Liver (tissue), 9 donors: Measurements from ENCODE around the gene PEX11B. TPM values are rescaled to one million over a fixed set of nuclear protein-coding genes. Genes with fewer than 3 reads are reported as not detected.

Experiments used
- DNase-seq: peaks from one replicate; pipeline ENCODE4 v3.0.0-alpha.2; 2017; ENCODE audit warnings: low spot score
- H3K27ac ChIP-seq, 2 donors: one replicate each; pipeline ENCODE4 v1.7.0; 2013; ENCODE audit warnings: inconsistent platforms in 2 of 2, low read length in 2 of 2, control low read depth in 1 of 2, low read depth in 1 of 2, mild to moderate bottlenecking in 1 of 2
- H3K27me3 ChIP-seq, 4 donors: one replicate each; pipeline versions ENCODE4 v1.6.1 to v1.7.0; 2013; ENCODE audit warnings: low read length in 3 of 4, inconsistent platforms in 1 of 4, mild to moderate bottlenecking in 1 of 4, moderate library complexity in 1 of 4; ENCODE audit not compliant: control insufficient read depth in 4 of 4, insufficient read depth in 4 of 4
- H3K36me3 ChIP-seq, 4 donors: one replicate each; pipeline versions ENCODE4 v1.6.1 to v1.7.0; 2013; ENCODE audit warnings: low read length in 3 of 4, mild to moderate bottlenecking in 3 of 4, low read depth in 1 of 4, moderate library complexity in 1 of 4; ENCODE audit not compliant: control insufficient read depth in 4 of 4, insufficient read depth in 3 of 4
- H3K4me1 ChIP-seq, 4 donors: one replicate each; pipeline versions ENCODE4 v1.6.1 to v1.7.0; 2013; ENCODE audit warnings: low read length in 3 of 4, mild to moderate bottlenecking in 3 of 4, moderate library complexity in 1 of 4; ENCODE audit not compliant: control insufficient read depth in 4 of 4, insufficient read depth in 4 of 4
- H3K4me3 ChIP-seq, 3 donors: one replicate each; pipeline versions ENCODE4 v1.6.1 to v1.7.0; 2013; ENCODE audit warnings: low read length in 3 of 3, control low read depth in 1 of 3, low read depth in 1 of 3, mild to moderate bottlenecking in 1 of 3
- H3K9ac ChIP-seq, 2 donors: one replicate each; pipeline ENCODE4 v1.7.0; 2013; ENCODE audit warnings: low read length in 2 of 2, mild to moderate bottlenecking in 2 of 2, moderate library complexity in 2 of 2, control low read depth in 1 of 2, low read depth in 1 of 2
- H3K9me3 ChIP-seq, 4 donors: one replicate each; pipeline versions ENCODE4 v1.6.1 to v1.7.0; 2013; ENCODE audit warnings: low read length in 3 of 4; ENCODE audit not compliant: control insufficient read depth in 4 of 4
- CTCF ChIP-seq: fragments of 150-350 bp; IDR thresholded peaks from 2 replicates; pipeline ENCODE4 v1.5.1; 2017; ENCODE audit warnings: improper control_type of control experiment, low read depth, low read length; ENCODE audit not compliant: missing input control
- EGR1 ChIP-seq, 2 donors: IDR thresholded peaks; 2 replicates each; pipeline ENCODE4 v1.6.1; 2016 to 2018; ENCODE audit warnings: antibody characterized with exemption in 2 of 2, low read depth in 2 of 2
- FOXA1 ChIP-seq: IDR thresholded peaks from 2 replicates; pipeline ENCODE4 v1.6.1; 2016; ENCODE audit warnings: antibody characterized with exemption
- FOXA2 ChIP-seq: IDR thresholded peaks from 2 replicates; pipeline ENCODE4 v1.6.1; 2016; ENCODE audit warnings: antibody characterized with exemption
- GABPA ChIP-seq, 2 donors: IDR thresholded peaks in 1 of 2; conservative IDR thresholded peaks in 1 of 2; 2 replicates each; pipeline ENCODE4 v1.6.1; 2016; ENCODE audit warnings: antibody characterized with exemption in 2 of 2, mild to moderate bottlenecking in 1 of 2, moderate library complexity in 1 of 2
- HNF4A ChIP-seq, 2 donors: conservative IDR thresholded peaks; 2 replicates each; pipeline ENCODE4 v1.6.1; 2016; ENCODE audit warnings: antibody characterized with exemption in 2 of 2, mild to moderate bottlenecking in 2 of 2
- HNF4G ChIP-seq: IDR thresholded peaks from 2 replicates; pipeline ENCODE4 v1.6.1; 2016; ENCODE audit warnings: antibody characterized with exemption
- JUND ChIP-seq, 2 donors: IDR thresholded peaks; 2 replicates each; pipeline ENCODE4 v1.6.1; 2016; ENCODE audit warnings: antibody characterized with exemption in 2 of 2
- MAX ChIP-seq: IDR thresholded peaks from 2 replicates; pipeline ENCODE4 v1.6.1; 2016; ENCODE audit warnings: antibody characterized with exemption
- NR2F2 ChIP-seq: IDR thresholded peaks from 2 replicates; pipeline ENCODE4 v1.6.1; 2016; ENCODE audit warnings: antibody characterized with exemption
- RAD21 ChIP-seq, 2 donors: IDR thresholded peaks; 2 replicates each; pipeline ENCODE4 v1.6.1; 2016; ENCODE audit warnings: antibody characterized with exemption in 2 of 2, mild to moderate bottlenecking in 2 of 2
- REST ChIP-seq: IDR thresholded peaks from 2 replicates; pipeline ENCODE4 v1.6.1; 2016; ENCODE audit warnings: antibody characterized with exemption, mild to moderate bottlenecking
- RXRA ChIP-seq, 2 donors: IDR thresholded peaks; 2 replicates each; pipeline ENCODE4 v1.6.1; 2017 to 2018; ENCODE audit warnings: antibody characterized with exemption in 2 of 2, mild to moderate bottlenecking in 1 of 2
- SP1 ChIP-seq: IDR thresholded peaks from 2 replicates; pipeline ENCODE4 v1.6.1; 2018; ENCODE audit warnings: antibody characterized with exemption, mild to moderate bottlenecking
- TAF1 ChIP-seq: conservative IDR thresholded peaks from 2 replicates; pipeline ENCODE4 v1.6.1; 2016; ENCODE audit warnings: antibody characterized with exemption, mild to moderate bottlenecking
- ZBTB33 ChIP-seq: IDR thresholded peaks from 2 replicates; pipeline ENCODE4 v1.6.1; 2016; ENCODE audit warnings: antibody characterized with exemption
- WGBS: extraction: QIAGEN DNeasy Blood & Tissue Kit; methylation state at CpG from one replicate; pipeline ENCODE4 v1.1.7; 2013; 5-methylcytosine and 5-hydroxymethylcytosine counted together
- polyA plus RNA-seq, 2 donors: library from polyadenylated mRNA; stranded (reverse) in 1 of 2; unstranded in 1 of 2; fragments of 200-250 nt in 1 of 2; fragments of >200 nt in 1 of 2; fragmentation: Nextera tagmentation in 1 of 2; extraction: Ambion mirVana in 1 of 2; gene quantifications; one replicate each; pipeline versions ENCODE4 v1.2.1 to v1.2.3, GENCODE V29; 2013 to 2015
- total RNA-seq, 2 donors: library from RNA; depleted of rRNA; stranded (reverse); fragments of >200 nt; gene quantifications; one replicate each; pipeline ENCODE4 v1.2.3, GENCODE V29; 2014
- donor health status: healthy.
- donor health status: healthy.
- donor health status: healthy.
- donor health status: healthy.
- donor health status: healthy.

The PEX11B gene
- total and polyA plus RNA-seq, 4 donors = 13.4 to 21.0 (median 16.1) TPM

- no peaks in the 10 kb centered on the region for H3K4me1 ChIP-seq
- H3K4me3 ChIP-seq = no peak overlapping the region
- DNase-seq = no peak
- H3K9ac ChIP-seq = no peak overlapping the region
- no peaks in the 10 kb centered on the region for H3K36me3 ChIP-seq
- TF ChIP-seq ZBTB33 = no peak
- no peak for TF ChIP-seq JUND (IDR thresholded peaks at IDR 0.05)
- no peak for TF ChIP-seq HNF4A (conservative IDR thresholded peaks at IDR 0.05)
- TF ChIP-seq MAX = no peak
- H3K27me3 ChIP-seq = no peaks in the 10 kb centered on the region
- H3K27ac ChIP-seq = no peak overlapping the region
- H3K9me3 ChIP-seq = no peaks in the 10 kb centered on the region
- 94% methylated on average over 12 of the region's 12 CpGs for WGBS
These were observed 17.1 kb downstream of the PEX11B start for GRCh38 chr1:145901312-145902021.

GRCh38 chr1:145898756-145899155 is 19.8 kb downstream of the PEX11B start:
- H3K27ac ChIP-seq = no peak overlapping the region
- no peaks in the 10 kb centered on the region for H3K4me1 ChIP-seq
- no peak overlapping the region for H3K9ac ChIP-seq
- WGBS = 88% methylated on average over 5 of the region's 5 CpGs
- no peak for TF ChIP-seq SP1
- no peak for TF ChIP-seq TAF1
- no peak for TF ChIP-seq RAD21 (IDR thresholded peaks at IDR 0.05)
- no peak for TF ChIP-seq REST
- TF ChIP-seq HNF4G = no peak
- DNase-seq = no peak
- no peaks in the 10 kb centered on the region for H3K9me3 ChIP-seq
- no peaks in the 10 kb centered on the region for H3K36me3 ChIP-seq
- no peak overlapping the region for H3K4me3 ChIP-seq
- no peaks in the 10 kb centered on the region for H3K27me3 ChIP-seq

GRCh38 chr1:145897969-145898368 is 20.5 kb downstream of the PEX11B start:
- Histone ChIP-seq H3K36me3 (no peaks in the 10 kb centered on the region), H3K9ac (no peak overlapping the region), H3K4me3 (no peak overlapping the region), H3K27ac (no peak overlapping the region), H3K4me1 (no peaks in the 10 kb centered on the region), H3K27me3 (no peaks in the 10 kb centered on the region), H3K9me3 (no peaks in the 10 kb centered on the region)
- DNase-seq = no peak
- 49% methylated on average over 1 of the region's 1 CpG for WGBS
- TF ChIP-seq FOXA2 (no peak), TAF1 (no peak), NR2F2 (no peak), GABPA (IDR thresholded peaks at IDR 0.05 in 1 of 2, conservative IDR thresholded peaks at IDR 0.05 in 1 of 2) (no peak), MAX (no peak), REST (no peak), CTCF (no peak), HNF4A (conservative IDR thresholded peaks at IDR 0.05) (no peak), FOXA1 (no peak), EGR1 (IDR thresholded peaks at IDR 0.05; ENCODE audit: low read depth in 2 of 2) (no peak), JUND (IDR thresholded peaks at IDR 0.05) (no peak), RXRA (IDR thresholded peaks at IDR 0.05) (no peak), HNF4G (no peak)
